Activated T-cell treated with anti-CD3 and anti-CD28 coated beads, Interleukin-2, amount 50 U/mL, for 72 hours (primary cell): ENCODE results near the gene WDFY4. TPM values are rescaled to one million over a fixed set of nuclear protein-coding genes. Genes with fewer than 3 reads are reported as not detected.

Source experiments
- ATAC-seq, 2 donors: fragments of 150-1000 bp; cut with Tn5 transposase; replicated peaks in 1 of 2; 2 replicates each; pipeline ENCODE4 v1.10.0; 2021; ENCODE audit warnings: moderate library complexity in 2 of 2, mild to moderate bottlenecking in 1 of 2
- DNase-seq, 2 donors: peaks; one replicate each; pipeline ENCODE4 v3.0.0; 2021 to 2022; ENCODE audit warnings: mixed read lengths in 1 of 2
- H3K27ac Mint-ChIP-seq: one replicate; pipeline ENCODE4 v1.8.0; 2022; ENCODE audit warnings: mild to moderate bottlenecking, moderate library complexity, mixed read lengths
- H3K27me3 Mint-ChIP-seq: one replicate; pipeline ENCODE4 v1.8.0; 2022; ENCODE audit warnings: low read depth, mixed read lengths
- H3K36me3 Mint-ChIP-seq, 2 donors: one replicate each; pipeline ENCODE4 v1.8.0; 2022; ENCODE audit warnings: mixed read lengths in 2 of 2, mild to moderate bottlenecking in 1 of 2; ENCODE audit not compliant: insufficient read depth in 2 of 2
- H3K4me1 Mint-ChIP-seq: one replicate; pipeline ENCODE4 v1.8.0; 2022; ENCODE audit warnings: low read depth, mixed read lengths
- H3K4me3 Mint-ChIP-seq, 2 donors: one replicate each; pipeline ENCODE4 v1.8.0; 2022; ENCODE audit warnings: mild to moderate bottlenecking in 2 of 2, mixed read lengths in 2 of 2, moderate library complexity in 2 of 2
- H3K9me3 Mint-ChIP-seq, 2 donors: one replicate each; pipeline ENCODE4 v1.8.0; 2022; ENCODE audit warnings: mixed read lengths in 2 of 2
- total RNA-seq, 2 donors: library from RNA; stranded (reverse); gene quantifications; one replicate each; pipeline ENCODE4 v1.2.3, GENCODE V29; 2022

WDFY4 gene
- total RNA-seq, 2 donors from 2014 or later = 0.58 to 1.7 TPM

DNA sequence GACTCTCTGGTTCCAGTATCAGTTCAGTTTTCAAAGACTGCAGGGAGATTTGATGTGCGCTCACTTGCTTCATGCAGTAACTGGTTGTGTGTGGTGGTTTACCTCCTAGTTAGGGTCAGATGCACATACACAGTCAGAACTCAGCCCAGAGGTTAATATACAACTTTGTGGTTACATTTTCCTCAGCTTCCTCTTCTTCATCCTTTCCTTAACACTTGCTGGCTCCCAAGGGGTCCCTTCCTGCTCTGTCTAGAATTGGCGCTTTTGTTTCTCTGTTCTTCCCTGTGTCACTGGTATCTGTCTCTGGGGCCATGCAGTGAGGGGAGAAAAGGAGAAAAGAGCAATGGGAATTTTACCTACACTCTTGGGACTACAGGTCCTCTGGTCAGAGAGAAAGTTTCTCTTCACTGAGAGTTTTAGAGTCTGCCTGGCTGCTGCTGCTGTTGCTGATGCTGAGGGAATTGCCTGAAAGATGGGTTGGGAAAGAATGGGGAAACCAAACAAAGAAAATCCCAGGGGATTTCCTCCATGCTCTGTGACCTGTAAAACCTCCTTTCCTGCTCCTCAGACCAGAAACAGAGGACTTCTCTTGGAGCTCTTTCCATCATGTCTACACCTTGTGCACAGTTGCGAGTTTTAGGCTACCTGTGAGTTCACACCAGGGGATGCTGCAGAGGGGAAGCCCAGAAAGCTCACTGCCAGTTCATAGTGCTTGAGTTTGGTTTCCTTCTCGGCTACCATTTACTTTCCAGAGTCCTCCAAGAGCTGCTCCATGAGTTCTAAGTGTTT, 74.6 kb downstream of the WDFY4 start:
- Mint-ChIP-seq H3K4me1 (no peaks in the 10 kb centered on the region), H3K9me3 (peaks cover 0 to 2% of the 10 kb centered on the region in 2 donors), H3K27ac (no peak overlapping the region), H3K36me3 (no peaks in the 10 kb centered on the region), H3K27me3 (no peaks in the 10 kb centered on the region), H3K4me3 (no peak overlapping the region)
- no peak for DNase-seq
- ATAC-seq = no peak

DNA sequence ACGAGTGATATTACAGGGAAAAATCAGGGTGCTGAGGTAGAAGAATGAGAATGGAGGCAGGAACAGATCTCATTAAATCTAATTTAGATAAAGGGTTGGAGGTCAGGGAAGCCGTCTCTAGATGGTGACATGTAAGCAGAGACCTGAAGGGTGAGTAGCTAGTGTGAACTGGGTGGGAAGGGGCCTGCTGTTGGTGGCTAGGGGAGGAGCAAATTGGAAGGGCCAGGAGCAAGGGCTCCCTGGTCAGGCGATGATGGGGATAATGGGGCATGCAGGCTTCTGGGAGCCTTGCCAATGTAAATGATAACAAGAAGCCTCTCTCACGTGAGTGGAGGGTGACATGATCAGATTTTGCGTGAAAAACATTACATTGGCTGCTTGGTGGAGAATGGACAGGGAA, 76.3 kb downstream of the WDFY4 start:
- ATAC-seq (no peak), DNase-seq (no peak)
- Mint-ChIP-seq H3K27ac (no peak overlapping the region), H3K9me3 (peaks cover 0 to 2% of the 10 kb centered on the region in 2 donors), H3K36me3 (no peaks in the 10 kb centered on the region), H3K4me1 (no peaks in the 10 kb centered on the region), H3K27me3 (no peaks in the 10 kb centered on the region), H3K4me3 (no peak overlapping the region)

DNA sequence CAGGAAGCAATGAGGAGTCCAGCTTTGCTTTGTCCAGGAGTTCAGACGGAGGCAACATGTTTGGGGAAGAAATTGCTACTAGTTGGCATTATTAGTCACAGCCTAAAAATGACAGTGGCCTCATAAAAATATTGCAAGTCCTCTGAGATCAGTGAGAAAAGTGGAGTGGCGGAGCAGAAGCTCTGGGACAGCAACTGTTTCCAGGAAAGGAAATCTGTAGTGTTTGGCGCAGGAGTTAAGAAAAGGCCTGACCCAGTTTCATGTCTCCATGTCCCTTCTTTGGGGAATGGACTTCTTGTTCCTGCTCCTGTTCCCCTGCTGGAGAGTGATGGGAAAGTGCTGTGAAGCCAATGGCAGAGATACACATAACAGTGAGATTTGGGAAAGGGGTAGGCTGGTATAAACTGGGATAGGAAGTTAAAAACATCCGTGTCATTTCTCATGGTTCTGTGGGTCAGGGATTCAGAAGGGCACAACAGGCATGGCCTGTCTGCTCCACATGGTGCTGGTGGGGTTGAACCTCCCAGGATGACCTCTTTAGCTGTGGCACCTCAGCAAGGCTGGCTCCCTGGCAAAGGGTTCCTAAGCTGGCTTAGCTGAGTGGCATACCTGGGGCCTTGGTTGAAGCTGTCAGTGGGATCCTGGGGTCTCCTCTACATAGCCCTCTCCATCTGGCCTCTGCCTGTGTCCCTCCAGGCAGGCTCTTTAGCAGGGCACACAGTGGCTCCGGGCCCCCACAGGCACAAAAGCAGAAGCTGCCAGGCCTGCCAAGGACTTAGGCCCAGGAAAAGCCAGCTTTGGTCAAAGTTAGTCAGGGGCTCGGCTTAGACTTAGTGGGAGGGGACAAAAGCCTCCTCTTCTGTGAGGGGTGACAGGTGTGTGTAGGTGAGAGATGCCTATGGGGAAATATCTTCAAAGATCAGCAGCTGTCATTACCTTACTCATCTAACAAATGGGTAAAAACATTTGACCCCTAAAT, 77.7 kb downstream of the WDFY4 start:
- Mint-ChIP-seq H3K36me3 (no peaks in the 10 kb centered on the region), H3K9me3 (peaks cover 0 to 2% of the 10 kb centered on the region in 2 donors), H3K4me3 (no peak overlapping the region), H3K27ac (no peak overlapping the region), H3K27me3 (no peaks in the 10 kb centered on the region), H3K4me1 (no peaks in the 10 kb centered on the region)
- ATAC-seq = no peak
- no peak for DNase-seq

DNA sequence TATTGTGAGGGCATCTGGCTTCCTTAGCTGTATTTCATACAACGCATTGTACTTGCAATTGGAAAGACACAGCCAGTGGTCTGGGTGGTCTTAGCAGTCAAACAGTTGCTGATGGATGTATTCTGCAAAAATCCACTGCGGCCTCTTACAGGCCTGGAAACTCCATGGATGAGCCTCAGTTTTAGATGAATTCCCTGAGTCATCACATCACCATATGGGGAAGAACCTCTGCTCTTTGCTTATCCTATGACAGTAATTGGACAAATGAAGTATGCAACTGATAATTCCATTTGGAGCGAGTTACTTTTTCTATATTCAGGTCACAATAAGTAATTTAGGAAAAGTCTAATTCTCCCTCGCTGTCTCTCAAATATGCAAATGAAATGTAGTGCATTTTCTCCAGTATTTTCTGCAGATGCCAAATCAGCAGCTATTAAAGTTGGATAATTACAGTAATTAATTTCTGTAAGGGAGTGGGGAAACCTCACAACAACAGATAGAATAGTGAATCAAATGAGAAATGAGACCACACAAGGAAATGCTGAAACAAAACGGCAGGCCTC, 78.8 kb downstream of the WDFY4 start:
- ATAC-seq (no peak), DNase-seq (no peak)
- Mint-ChIP-seq H3K4me1 (no peaks in the 10 kb centered on the region), H3K27me3 (no peaks in the 10 kb centered on the region), H3K27ac (no peak overlapping the region), H3K36me3 (no peaks in the 10 kb centered on the region), H3K9me3 (peaks cover 0 to under 1% of the 10 kb centered on the region in 2 donors), H3K4me3 (no peak overlapping the region)

DNA sequence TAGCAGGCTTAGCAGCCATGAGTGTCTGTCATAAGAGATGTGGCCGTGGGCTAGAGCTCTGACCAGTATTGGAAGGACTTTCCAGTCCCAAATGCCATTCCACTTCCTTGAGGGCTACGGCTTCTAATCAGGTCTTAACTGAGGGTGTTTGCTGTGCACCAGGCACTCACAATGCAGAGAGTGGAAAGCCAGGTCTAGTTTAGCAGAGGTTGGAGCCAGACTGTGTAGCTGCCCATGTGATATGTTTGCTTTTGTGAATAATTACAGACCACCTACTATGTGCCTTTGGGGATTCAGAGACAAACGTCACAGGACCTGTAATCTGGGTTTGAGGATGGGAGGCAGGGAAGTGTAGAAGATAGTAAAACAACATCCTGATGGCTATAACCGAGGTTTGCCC, 79.8 kb downstream of the WDFY4 start:
- DNase-seq (no peak), ATAC-seq (no peak)
- no peak overlapping the region for H3K27ac Mint-ChIP-seq
- H3K36me3 Mint-ChIP-seq = no peaks in the 10 kb centered on the region
- no peaks in the 10 kb centered on the region for H3K4me1 Mint-ChIP-seq
- H3K4me3 Mint-ChIP-seq = no peak overlapping the region
- no peaks in the 10 kb centered on the region for H3K9me3 Mint-ChIP-seq
- H3K27me3 Mint-ChIP-seq = no peaks in the 10 kb centered on the region

DNA sequence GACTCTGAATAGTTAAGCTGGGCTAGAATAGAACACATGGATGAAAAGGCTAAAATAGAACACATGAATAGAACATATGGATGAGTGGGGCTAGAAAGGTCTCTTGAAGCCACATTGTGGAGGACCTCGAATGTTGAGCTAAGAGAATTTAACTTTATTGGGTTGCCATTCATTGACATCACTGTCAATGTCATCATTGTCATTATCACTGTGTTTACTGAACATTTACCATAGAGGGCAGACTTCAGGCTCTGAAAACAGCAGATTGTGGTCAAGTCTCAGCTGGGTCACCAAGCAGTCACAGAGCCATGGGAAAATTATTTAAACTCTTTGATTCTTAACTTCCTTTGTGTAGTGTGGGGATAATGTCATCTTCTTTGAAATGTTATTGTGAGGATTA, 80.4 kb downstream of the WDFY4 start:
- DNase-seq (no peak), ATAC-seq (no peak)
- Mint-ChIP-seq H3K27ac (no peak overlapping the region), H3K9me3 (no peaks in the 10 kb centered on the region), H3K4me3 (no peak overlapping the region), H3K4me1 (no peaks in the 10 kb centered on the region), H3K36me3 (no peaks in the 10 kb centered on the region), H3K27me3 (no peaks in the 10 kb centered on the region)

DNA sequence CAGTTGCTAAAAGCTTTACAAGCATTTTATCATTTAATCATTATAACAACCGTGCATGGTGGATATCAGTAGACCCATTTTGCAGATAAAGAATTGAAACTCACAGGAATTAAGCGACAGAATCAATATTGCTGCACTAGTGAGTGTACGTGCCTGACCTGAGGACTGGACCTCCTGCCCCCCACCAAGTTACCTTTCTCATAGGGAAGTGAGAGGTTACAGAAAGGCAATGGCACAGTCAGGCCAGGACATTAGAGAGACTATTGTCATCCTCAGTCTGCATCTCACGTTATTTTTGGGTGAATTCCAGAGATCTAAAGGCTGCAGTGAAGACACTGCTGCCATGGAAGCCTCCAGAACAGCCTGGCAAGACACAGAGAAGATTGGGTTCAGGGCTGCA, 80.9 kb downstream of the WDFY4 start:
- no peak for DNase-seq
- no peaks in the 10 kb centered on the region for H3K36me3 Mint-ChIP-seq
- no peaks in the 10 kb centered on the region for H3K27me3 Mint-ChIP-seq
- no peak for ATAC-seq
- no peaks in the 10 kb centered on the region for H3K4me1 Mint-ChIP-seq
- no peaks in the 10 kb centered on the region for H3K9me3 Mint-ChIP-seq
- no peak overlapping the region for H3K4me3 Mint-ChIP-seq
- no peak overlapping the region for H3K27ac Mint-ChIP-seq

DNA sequence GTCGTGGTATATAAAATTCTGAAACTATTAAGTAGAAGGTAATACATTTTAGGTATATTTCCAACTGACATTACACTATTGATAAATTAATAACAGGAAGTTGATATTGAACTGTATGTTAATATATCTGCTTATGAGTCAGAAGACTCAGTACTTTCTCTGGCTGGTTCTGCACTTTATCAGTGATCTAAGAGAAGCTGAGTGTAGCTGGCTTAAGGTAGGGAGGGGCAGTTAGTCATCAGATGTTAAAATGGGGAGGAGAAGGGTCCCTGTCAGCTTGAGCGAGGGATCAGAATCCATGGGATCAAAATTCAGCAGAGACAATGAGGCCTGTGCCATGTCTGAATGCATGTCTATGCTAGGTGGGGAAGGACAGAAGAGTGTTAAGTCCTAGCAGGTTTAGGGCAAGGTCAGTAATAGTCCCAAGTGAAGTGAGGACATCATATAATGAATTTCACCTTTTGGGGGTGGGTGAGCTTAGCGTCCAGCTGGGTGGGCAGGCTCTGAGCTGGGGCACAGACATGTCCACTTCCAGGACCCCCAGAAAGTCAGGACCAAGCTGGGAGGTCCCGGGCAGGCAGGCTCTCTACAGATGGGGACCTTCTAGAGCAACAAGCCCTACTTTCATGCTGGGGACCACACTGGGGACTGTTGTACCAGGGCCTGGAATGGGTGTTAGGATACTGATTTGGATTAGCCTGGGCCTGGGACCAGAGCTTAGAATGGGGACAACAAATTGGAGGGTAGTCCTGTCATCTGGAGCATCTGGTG, 82.9 kb downstream of the WDFY4 start:
- DNase-seq (no peak), ATAC-seq (no peak)
- no peaks in the 10 kb centered on the region for H3K27me3 Mint-ChIP-seq
- H3K4me3 Mint-ChIP-seq = no peak overlapping the region
- H3K27ac Mint-ChIP-seq = no peak overlapping the region
- no peaks in the 10 kb centered on the region for H3K9me3 Mint-ChIP-seq
- H3K4me1 Mint-ChIP-seq = no peaks in the 10 kb centered on the region
- no peaks in the 10 kb centered on the region for H3K36me3 Mint-ChIP-seq

DNA sequence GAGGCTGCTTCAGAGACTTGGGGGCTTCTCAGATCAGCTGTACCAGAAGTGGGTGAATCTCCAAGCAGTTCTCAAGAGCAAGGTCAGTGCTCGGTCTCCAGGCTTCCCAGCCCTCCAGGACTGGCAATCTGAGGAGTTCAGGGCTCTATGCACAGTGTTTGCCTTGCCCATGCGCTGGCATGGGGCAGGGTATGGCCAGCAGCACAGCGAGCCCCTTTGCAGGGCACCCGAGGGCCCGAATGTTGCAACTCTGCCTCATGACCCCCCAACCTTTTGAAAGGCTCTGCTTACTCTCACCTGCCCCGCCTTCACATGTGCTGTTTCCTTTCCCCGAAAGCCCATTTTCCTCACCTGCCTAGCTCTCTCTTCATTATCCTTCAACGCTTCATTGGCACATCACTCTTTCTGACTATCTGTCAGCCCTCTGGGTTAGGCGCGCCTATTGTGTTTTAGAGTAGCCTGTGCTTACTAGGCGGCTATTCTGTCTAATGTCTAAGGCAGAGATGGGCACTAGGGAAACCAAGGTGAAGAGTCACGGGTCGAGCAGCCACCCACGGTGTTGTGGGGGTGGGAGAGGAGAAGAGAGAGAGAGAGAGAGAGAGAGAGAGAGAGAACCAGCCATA, 83.6 kb downstream of the WDFY4 start:
- H3K4me1 Mint-ChIP-seq = no peaks in the 10 kb centered on the region
- DNase-seq = no peak
- H3K4me3 Mint-ChIP-seq = no peak overlapping the region
- H3K9me3 Mint-ChIP-seq = no peaks in the 10 kb centered on the region
- no peak overlapping the region for H3K27ac Mint-ChIP-seq
- no peaks in the 10 kb centered on the region for H3K27me3 Mint-ChIP-seq
- ATAC-seq = no peak
- no peaks in the 10 kb centered on the region for H3K36me3 Mint-ChIP-seq

DNA sequence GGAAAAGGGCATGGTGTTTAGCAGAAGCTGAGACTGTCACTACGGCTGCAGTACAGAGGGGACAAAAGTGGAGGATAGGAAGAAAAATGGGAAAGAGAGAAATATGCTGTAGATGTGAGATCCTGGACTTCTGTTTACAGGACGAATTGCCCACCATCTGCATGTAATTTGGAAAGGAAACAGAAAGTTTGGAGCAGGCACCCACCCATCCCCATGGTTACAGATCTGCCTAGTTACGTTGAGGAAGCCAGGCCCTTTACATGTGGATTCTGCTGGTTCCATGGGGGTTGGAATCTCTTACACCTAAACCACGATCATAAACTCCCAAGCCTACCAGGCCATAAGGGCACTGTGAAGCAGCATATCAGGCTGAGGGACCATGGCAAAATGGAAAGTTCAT, 84.3 kb downstream of the WDFY4 start:
- H3K4me1 Mint-ChIP-seq = no peaks in the 10 kb centered on the region
- H3K9me3 Mint-ChIP-seq = no peaks in the 10 kb centered on the region
- no peak for DNase-seq
- ATAC-seq = no peak
- no peaks in the 10 kb centered on the region for H3K36me3 Mint-ChIP-seq
- H3K27me3 Mint-ChIP-seq = no peaks in the 10 kb centered on the region
- no peak overlapping the region for H3K27ac Mint-ChIP-seq
- H3K4me3 Mint-ChIP-seq = no peak overlapping the region

DNA sequence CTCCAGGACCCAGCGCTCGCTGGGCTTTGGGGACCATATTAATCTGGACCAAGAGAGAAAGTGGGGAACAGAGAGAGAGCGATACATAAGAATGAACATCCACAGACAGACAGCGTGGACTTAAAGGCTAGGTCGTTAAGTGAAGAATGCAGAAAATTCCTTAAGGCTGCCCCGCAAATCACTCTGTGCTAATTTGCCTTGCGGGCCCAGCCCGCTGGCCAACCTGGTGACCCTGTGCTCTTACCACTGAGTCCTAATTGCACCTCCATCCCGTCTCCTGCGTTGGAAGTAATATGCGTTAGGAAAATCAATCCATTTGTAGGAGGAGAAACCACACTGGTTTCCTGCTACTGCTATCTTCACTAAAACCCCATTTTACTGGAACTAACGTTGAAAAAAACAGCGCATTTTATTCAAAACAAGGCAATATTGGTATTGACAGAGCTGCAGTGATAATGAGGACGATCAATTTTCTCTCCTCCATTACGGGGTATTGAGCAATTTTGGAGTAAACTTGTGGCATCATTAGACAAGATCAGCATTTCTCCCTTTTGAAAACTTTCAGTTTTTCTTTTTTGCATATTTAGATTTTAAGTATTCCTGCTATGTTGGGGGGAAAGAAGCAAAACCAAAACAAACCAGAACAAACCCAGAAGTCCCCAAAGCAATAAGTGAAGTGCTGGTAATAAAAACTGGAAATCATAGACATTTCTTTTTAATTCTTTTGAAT, 85.2 kb downstream of the WDFY4 start:
- Mint-ChIP-seq H3K27me3 (no peaks in the 10 kb centered on the region), H3K9me3 (no peaks in the 10 kb centered on the region), H3K36me3 (no peaks in the 10 kb centered on the region), H3K4me3 (no peak overlapping the region), H3K27ac (no peak overlapping the region), H3K4me1 (no peaks in the 10 kb centered on the region)
- no peak for ATAC-seq
- no peak for DNase-seq

DNA sequence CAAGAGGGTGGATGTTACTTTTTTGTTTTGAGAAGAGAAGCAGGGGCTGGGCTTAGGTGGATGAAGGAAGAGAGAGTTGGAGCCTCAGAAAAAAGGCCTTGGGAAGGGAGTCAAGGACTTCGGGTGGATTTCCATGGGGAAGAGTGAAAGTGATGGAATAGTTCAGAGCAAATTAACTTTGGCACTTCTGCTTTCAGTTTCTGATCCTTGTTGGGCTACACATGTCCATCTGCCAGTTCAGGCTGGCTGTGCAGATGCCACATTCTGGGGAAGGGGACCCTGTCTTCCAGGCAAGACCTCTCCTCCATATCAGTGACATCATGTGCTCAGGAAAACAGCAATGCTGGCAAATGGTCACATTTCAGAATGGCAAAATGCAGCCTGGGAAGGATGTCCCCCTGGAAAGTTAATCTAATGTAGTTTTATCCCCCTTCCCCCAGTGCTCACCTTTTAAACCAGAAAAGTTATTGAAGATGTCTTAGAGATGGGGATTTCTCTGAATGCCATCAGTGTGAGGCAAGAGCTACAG, 86.0 kb downstream of the WDFY4 start:
- no peaks in the 10 kb centered on the region for H3K9me3 Mint-ChIP-seq
- H3K4me1 Mint-ChIP-seq = no peaks in the 10 kb centered on the region
- no peak overlapping the region for H3K27ac Mint-ChIP-seq
- no peaks in the 10 kb centered on the region for H3K36me3 Mint-ChIP-seq
- ATAC-seq (no peak), DNase-seq (no peak)
- H3K4me3 Mint-ChIP-seq = no peak overlapping the region
- H3K27me3 Mint-ChIP-seq = no peaks in the 10 kb centered on the region
